H1 (cell line): Measurements from ENCODE around the gene SYMPK. TPM values are rescaled to one million over a fixed set of nuclear protein-coding genes. Genes with fewer than 3 reads are reported as not detected.

ENCODE experiments used
- CTCF ChIA-PET: fragments of 300-600 bp; sonication (Branson Sonifier 250); formaldehyde crosslinking; loops from one replicate; lab custom pipeline; 2021; ENCODE audit not compliant: partially characterized antibody; lab: Charles Lee
- POLR2A ChIA-PET: fragments of 300-600 bp; sonication (Branson Sonifier 250); formaldehyde crosslinking; loops from one replicate; lab custom pipeline; 2021; ENCODE audit warnings: inconsistent platforms; ENCODE audit not compliant: partially characterized antibody; lab: Charles Lee
- DNase-seq, 2 experiments: peaks; one replicate each; pipeline versions ENCODE4 v3.0.0 to v3.0.0-alpha.2; 2010 to 2022; ENCODE audit warnings: low spot score in 2 of 2, low read depth in 1 of 2, mixed read lengths in 1 of 2
- FAIRE-seq: peaks from 2 replicates; lab custom pipeline; 2011; peaks lifted over from hg19 to GRCh38; lab: Jason Lieb, UNC
- H2AFZ ChIP-seq: 2 replicates; pipeline ENCODE4 v1.8.1; 2012; ENCODE audit warnings: low read length, inconsistent platforms
- H2AK5ac ChIP-seq: 2 replicates; pipeline ENCODE4 v1.6.1; 2013; ENCODE audit warnings: low read depth, low read length
- H2BK120ac ChIP-seq: replicated peaks from 2 replicates; pipeline ENCODE3; 2013; ENCODE audit warnings: low read depth, low read length, inconsistent platforms
- H2BK12ac ChIP-seq: 2 replicates; pipeline ENCODE4 v1.6.1; 2013; ENCODE audit warnings: low read depth, low read length
- H2BK15ac ChIP-seq: 2 replicates; pipeline ENCODE4 v1.6.1; 2013; ENCODE audit warnings: low read length
- H2BK20ac ChIP-seq: 2 replicates; pipeline ENCODE4 v1.6.1; 2013; ENCODE audit warnings: low read length
- H2BK5ac ChIP-seq: 2 replicates; pipeline ENCODE4 v1.6.1; 2013; ENCODE audit warnings: low read depth, low read length
- H3K14ac ChIP-seq: 2 replicates; pipeline ENCODE4 v1.6.1; 2013; ENCODE audit warnings: inconsistent platforms; ENCODE audit not compliant: insufficient read length
- H3K18ac ChIP-seq: 2 replicates; pipeline ENCODE4 v1.6.1; 2013; ENCODE audit warnings: low read length; ENCODE audit errors: extremely low read depth
- H3K23ac ChIP-seq: 2 replicates; pipeline ENCODE4 v1.6.1; 2013; ENCODE audit warnings: inconsistent platforms; ENCODE audit not compliant: insufficient read length
- H3K23me2 ChIP-seq: 2 replicates; pipeline ENCODE4 v1.6.1; 2013; ENCODE audit warnings: low read depth, low read length
- H3K27ac ChIP-seq: 2 replicates; pipeline ENCODE4 v1.6.1; 2011; ENCODE audit warnings: low read depth, low read length, inconsistent platforms
- H3K27me3 ChIP-seq, 4 experiments: replicated peaks in 1 of 4; 1 replicate in 1 of 4; 2 replicates in 3 of 4; pipeline versions ENCODE4 v1.6.1 to v1.8.1; 2011 to 2013; ENCODE audit warnings: low read length in 3 of 4, mild to moderate bottlenecking in 3 of 4, inconsistent platforms in 2 of 4, mixed read lengths in 2 of 4, moderate library complexity in 1 of 4; ENCODE audit not compliant: control insufficient read depth in 3 of 4, insufficient read depth in 3 of 4; ENCODE audit errors: extremely low read depth in 1 of 4
- H3K36me3 ChIP-seq, 4 experiments: 2 replicates each; pipeline versions ENCODE4 v1.6.1 to v1.8.1; 2011 to 2013; ENCODE audit warnings: mild to moderate bottlenecking in 4 of 4, low read length in 3 of 4, moderate library complexity in 2 of 4, control low read depth in 1 of 4, inconsistent platforms in 1 of 4; ENCODE audit not compliant: insufficient read depth in 4 of 4, control insufficient read depth in 2 of 4
- H3K4ac ChIP-seq: replicated peaks from 2 replicates; pipeline ENCODE3; 2013; ENCODE audit warnings: low read length, low read depth, mixed read lengths, inconsistent platforms; ENCODE audit not compliant: insufficient read length
- H3K4me1 ChIP-seq, 4 experiments: replicated peaks in 1 of 4; 1 replicate in 1 of 4; 2 replicates in 3 of 4; pipeline versions ENCODE4 v1.6.1 to v1.8.1; 2011 to 2013; ENCODE audit warnings: low read length in 3 of 4, inconsistent platforms in 2 of 4, mixed read lengths in 1 of 4; ENCODE audit not compliant: insufficient read depth in 4 of 4, control insufficient read depth in 3 of 4
- H3K4me2 ChIP-seq, 2 experiments: 2 replicates each; pipeline versions ENCODE4 v1.6.1 to v1.8.1; 2011 to 2013; ENCODE audit warnings: low read depth in 2 of 2, low read length in 2 of 2, control low read depth in 1 of 2, inconsistent platforms in 1 of 2, mild to moderate bottlenecking in 1 of 2; ENCODE audit not compliant: insufficient read depth in 1 of 2
- H3K4me3 ChIP-seq, 4 experiments: fragments of 200-600, 300-600 bp in 1 of 4; sonication (generic), shearing (Covaris generic), sonication (Bioruptor Twin) in 1 of 4; 2 replicates each; pipeline versions ENCODE4 v1.5.1 to v1.8.1; 2011 to 2016; ENCODE audit warnings: low read length in 4 of 4, low read depth in 3 of 4, control low read depth in 2 of 4, inconsistent platforms in 2 of 4, mild to moderate bottlenecking in 2 of 4, mixed read lengths in 1 of 4, moderate library complexity in 1 of 4; ENCODE audit not compliant: insufficient read depth in 2 of 4; ENCODE audit errors: extremely low read depth in 1 of 4
- H3K56ac ChIP-seq: replicated peaks from 2 replicates; pipeline ENCODE3; 2013; ENCODE audit warnings: low read depth, mild to moderate bottlenecking, mixed read lengths, low read length, inconsistent platforms; ENCODE audit not compliant: insufficient read length
- H3K79me1 ChIP-seq: 2 replicates; pipeline ENCODE4 v1.6.1; 2013; ENCODE audit warnings: low read depth, low read length, control low read depth
- H3K79me2 ChIP-seq, 2 experiments: 2 replicates each; pipeline versions ENCODE4 v1.6.1 to v1.8.1; 2012 to 2013; ENCODE audit warnings: low read length in 2 of 2, mild to moderate bottlenecking in 2 of 2, inconsistent platforms in 1 of 2; ENCODE audit not compliant: insufficient read depth in 2 of 2, control insufficient read depth in 1 of 2
- H3K9ac ChIP-seq, 4 experiments: replicated peaks in 1 of 4; 1 replicate in 1 of 4; 2 replicates in 3 of 4; pipeline versions ENCODE4 v1.6.1 to v1.8.1; 2011 to 2013; ENCODE audit warnings: low read depth in 3 of 4, low read length in 3 of 4, control low read depth in 2 of 4, mild to moderate bottlenecking in 2 of 4, moderate library complexity in 2 of 4, inconsistent platforms in 1 of 4; ENCODE audit errors: extremely low read depth in 1 of 4
- H3K9me3 ChIP-seq, 2 experiments: 2 replicates each; pipeline versions ENCODE4 v1.6.1 to v1.8.1; 2012 to 2013; ENCODE audit warnings: mild to moderate bottlenecking in 2 of 2, moderate library complexity in 2 of 2, control low read depth in 1 of 2, inconsistent platforms in 1 of 2, low read depth in 1 of 2, low read length in 1 of 2, mixed read lengths in 1 of 2; ENCODE audit not compliant: insufficient read depth in 2 of 2
- H4K20me1 ChIP-seq, 2 experiments: replicated peaks in 1 of 2; 2 replicates each; pipeline versions ENCODE3 to v1.8.1; 2011 to 2013; ENCODE audit warnings: inconsistent platforms in 2 of 2, low read length in 2 of 2, mild to moderate bottlenecking in 1 of 2; ENCODE audit not compliant: insufficient read depth in 2 of 2, control insufficient read depth in 1 of 2
- H4K5ac ChIP-seq: 2 replicates; pipeline ENCODE4 v1.6.1; 2013; ENCODE audit warnings: low read length, low read depth, mixed read lengths, inconsistent platforms; ENCODE audit not compliant: insufficient read length
- H4K8ac ChIP-seq: 2 replicates; pipeline ENCODE4 v1.8.0; 2013; ENCODE audit warnings: mild to moderate bottlenecking, moderate library complexity, low read length, inconsistent platforms; ENCODE audit not compliant: insufficient read depth; ENCODE audit errors: extremely low read depth
- H4K91ac ChIP-seq: replicated peaks from 2 replicates; pipeline ENCODE3; 2013; ENCODE audit warnings: low read length, mixed read lengths, inconsistent platforms; ENCODE audit not compliant: insufficient read length
- ASH2L ChIP-seq: fragments of 200-600, 300-600 bp; sonication (generic); IDR thresholded peaks from one replicate; pipeline ENCODE4 v1.7.1; 2017; ENCODE audit warnings: low read length
- BRCA1 ChIP-seq: IDR thresholded peaks from 2 replicates; pipeline ENCODE4 v1.6.1; 2012; ENCODE audit warnings: low read depth, low read length, improper control_type of control experiment
- CBX8 ChIP-seq: fragments of 300-800, 300-1000 bp; sonication (generic); IDR thresholded peaks from 2 replicates; pipeline ENCODE4 v1.7.1; 2016; ENCODE audit warnings: low read depth, low read length, borderline replicate concordance
- EGR1 ChIP-seq: IDR thresholded peaks from 2 replicates; pipeline ENCODE4 v1.6.1; 2011; ENCODE audit warnings: low read depth, low read length, borderline replicate concordance
- EP300 ChIP-seq, 2 experiments: IDR thresholded peaks; 1 replicate in 1 of 2; 2 replicates in 1 of 2; pipeline ENCODE4 v1.6.1; 2011 to 2012; ENCODE audit warnings: low read depth in 2 of 2, low read length in 2 of 2, mild to moderate bottlenecking in 2 of 2, borderline replicate concordance in 1 of 2, inconsistent platforms in 1 of 2, moderate library complexity in 1 of 2
- JUN ChIP-seq: IDR thresholded peaks from 2 replicates; pipeline ENCODE4 v1.6.1; 2011; ENCODE audit warnings: low read depth, mild to moderate bottlenecking, improper control_type of control experiment, low read length
- JUND ChIP-seq: IDR thresholded peaks from 2 replicates; pipeline ENCODE4 v1.6.1; 2011; ENCODE audit warnings: mild to moderate bottlenecking, improper control_type of control experiment, low read length
- NANOG ChIP-seq: IDR thresholded peaks from 2 replicates; pipeline ENCODE4 v1.6.1; 2011; ENCODE audit warnings: low read length, low read depth, mild to moderate bottlenecking, inconsistent platforms; ENCODE audit not compliant: insufficient read depth, poor library complexity, severe bottlenecking
- RBBP5 ChIP-seq: IDR thresholded peaks from 2 replicates; pipeline ENCODE4 v1.7.1; 2012; ENCODE audit warnings: low read depth, mild to moderate bottlenecking, inconsistent platforms, low read length, moderate library complexity, borderline replicate concordance
- RFX5 ChIP-seq: IDR thresholded peaks from 2 replicates; pipeline ENCODE4 v1.6.1; 2011; ENCODE audit warnings: low read depth, low read length, improper control_type of control experiment, borderline replicate concordance
- SP1 ChIP-seq: IDR thresholded peaks from 2 replicates; pipeline ENCODE4 v1.6.1; 2011; ENCODE audit warnings: low read depth, low read length
- TEAD4 ChIP-seq: IDR thresholded peaks from 2 replicates; pipeline ENCODE4 v1.6.1; 2012; ENCODE audit warnings: low read depth, low read length, inconsistent platforms, mixed read lengths
- WGBS, 2 experiments: shearing (Covaris generic) in 1 of 2; methylation state at CpG; one replicate each; pipeline versions ENCODE4 v1.1.6 to v1.1.7; 2013 to 2015; ENCODE audit warnings: low lambda C conversion rate in 2 of 2, mixed read lengths in 2 of 2, inconsistent platforms in 1 of 2, low coverage in 1 of 2, missing lambda C conversion rate in 1 of 2; ENCODE audit not compliant: insufficient replicate concordance in 2 of 2, insufficient coverage in 1 of 2, insufficient read length in 1 of 2; ENCODE audit errors: extremely low coverage in 1 of 2, missing lambda C conversion rate in 1 of 2; 5-methylcytosine and 5-hydroxymethylcytosine counted together
- polyA plus RNA-seq, 7 experiments: library from polyadenylated mRNA; depleted of rRNA in 3 of 7; stranded (reverse) in 5 of 7; unstranded in 2 of 7; fragments of >200 nt in 5 of 7; fragments of 200-250 nt in 2 of 7; gene quantifications; 1 replicate in 5 of 7; 2 replicates in 1 of 7; 4 replicates in 1 of 7; pipeline versions ENCODE4 v1.2.1 to v1.2.3, GENCODE V29; 2011 to 2013; ENCODE audit warnings: missing spikeins in 2 of 7, mixed read lengths in 2 of 7
- total RNA-seq: library from RNA; stranded (reverse); fragmentation: NEBNext Ultra II Directional; extraction: Animal tissue kit (Norgen Biotek cat#: 25700); gene quantifications from 2 replicates; pipeline ENCODE4 v1.2.1, GENCODE V29; 2021
- TF ChIP-seq, protein P1 (sequence below): IDR thresholded peaks from 2 replicates; pipeline ENCODE4 v1.6.1; 2011; ENCODE audit warnings: low read length, improper control_type of control experiment

Gene SYMPK
- total and polyA plus RNA-seq, 2 of the 8 experiments (the other 6 are each of a cell fraction or from before 2014, with no cell fraction given) = 93.6 to 99.5 TPM

DNA sequence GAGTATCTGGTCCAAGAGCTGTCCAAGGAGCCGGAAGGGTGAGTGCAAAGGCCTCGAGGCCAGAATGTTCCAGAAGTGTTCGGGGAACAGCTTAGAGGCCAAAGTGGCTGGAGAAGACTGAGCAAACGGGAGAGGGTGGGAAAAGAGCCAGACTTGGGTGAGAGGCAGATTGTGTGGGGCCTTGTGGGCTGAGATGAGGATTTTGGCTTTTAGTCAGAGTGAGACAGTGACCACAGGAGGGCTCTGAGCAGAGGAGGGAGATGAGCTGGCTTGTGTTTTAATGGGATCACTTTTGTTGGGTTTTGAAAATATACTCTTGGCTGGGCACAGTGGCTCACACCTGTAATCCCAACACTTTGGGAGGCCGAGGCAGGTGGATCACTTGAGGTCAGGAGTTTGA, 46.0 kb upstream of the SYMPK start:
- Histone ChIP-seq H3K23ac (no peak overlapping the region), H2BK5ac (no peak overlapping the region), H3K4me1 (no peaks in the 10 kb centered on the region; a peak in 3 of 7 replicates), H2AFZ (no peak overlapping the region), H4K91ac (no peak overlapping the region), H3K9ac (no peak overlapping the region), H3K4me3 (no peak overlapping the region), H3K23me2 (no peaks in the 10 kb centered on the region; the same call in 1 of the 2 replicates), H2BK120ac (no peak overlapping the region), H2BK12ac (no peak overlapping the region), H3K27me3 (no peaks in the 10 kb centered on the region), H3K56ac (no peak overlapping the region), H4K5ac (no peak overlapping the region), H2BK20ac (no peak overlapping the region), H3K27ac (no peak overlapping the region), H3K9me3 (no peaks in the 10 kb centered on the region), H3K14ac (no peak overlapping the region), H4K8ac (no peak overlapping the region), H3K4me2 (no peak overlapping the region), H3K79me2 (no peaks in the 10 kb centered on the region), H3K79me1 (no peaks in the 10 kb centered on the region), H3K18ac (no peak overlapping the region), H3K4ac (no peak overlapping the region), H3K36me3 (no peaks in the 10 kb centered on the region), H2AK5ac (no peak overlapping the region), H4K20me1 (no peaks in the 10 kb centered on the region), H2BK15ac (no peak overlapping the region)
- DNase-seq = no peak
- WGBS, 2 experiments = 91% methylated on average over 5 of the region's 5 CpGs; no CpG with 5 or more reads in 1 of the 2 experiments
- no peak for FAIRE-seq
- CTCF ChIA-PET = interaction anchor here (0.8 to 1.7 kb wide), 4 partner anchors 51 to 372 kb away, joined by 3 read pairs; no protein-coding TSS in a partner anchor
- POLR2A ChIA-PET = interaction anchor here (0.9 kb wide), 1 partner anchor 44 kb away, joined by 3 read pairs; the partner anchor contains the start of gene FOXA3
- no peak for TF ChIP-seq TEAD4
- no peak for TF ChIP-seq JUND
- no peak for TF ChIP-seq BRCA1
- TF ChIP-seq, protein P1, sequence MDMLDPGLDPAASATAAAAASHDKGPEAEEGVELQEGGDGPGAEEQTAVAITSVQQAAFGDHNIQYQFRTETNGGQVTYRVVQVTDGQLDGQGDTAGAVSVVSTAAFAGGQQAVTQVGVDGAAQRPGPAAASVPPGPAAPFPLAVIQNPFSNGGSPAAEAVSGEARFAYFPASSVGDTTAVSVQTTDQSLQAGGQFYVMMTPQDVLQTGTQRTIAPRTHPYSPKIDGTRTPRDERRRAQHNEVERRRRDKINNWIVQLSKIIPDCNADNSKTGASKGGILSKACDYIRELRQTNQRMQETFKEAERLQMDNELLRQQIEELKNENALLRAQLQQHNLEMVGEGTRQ = no peak
- no peak for TF ChIP-seq RBBP5
- TF ChIP-seq EGR1 = no peak
- no peak for TF ChIP-seq RFX5
- no peak for TF ChIP-seq SP1
- TF ChIP-seq ASH2L = no peak
- TF ChIP-seq EP300 (IDR thresholded peaks at IDR 0.05; ENCODE audit: borderline replicate concordance in 1 of 2, low read depth in 2 of 2, low read length in 2 of 2) = no peak
- no peak for TF ChIP-seq JUN
- no peak for TF ChIP-seq CBX8
- no peak for TF ChIP-seq NANOG
